Measurements from ENCODE around the gene ATP6V1B1. TPM values are rescaled to one million over a fixed set of nuclear protein-coding genes. Genes with fewer than 3 reads are reported as not detected.
"Not testable (repeated sequence)": the region's sequence is repeated elsewhere in the genome, so short reads cannot be mapped to it uniquely, and the experiment has no call there.

ATP6V1B1 gene
- total RNA-seq, 2 donors from 2014 or later, result 1.4 to 4.4 TPM

GRCh38 chr2:71006955-71007799, 71.5 kb downstream of the ATP6V1B1 start:
- TF ChIP-seq, protein P1, sequence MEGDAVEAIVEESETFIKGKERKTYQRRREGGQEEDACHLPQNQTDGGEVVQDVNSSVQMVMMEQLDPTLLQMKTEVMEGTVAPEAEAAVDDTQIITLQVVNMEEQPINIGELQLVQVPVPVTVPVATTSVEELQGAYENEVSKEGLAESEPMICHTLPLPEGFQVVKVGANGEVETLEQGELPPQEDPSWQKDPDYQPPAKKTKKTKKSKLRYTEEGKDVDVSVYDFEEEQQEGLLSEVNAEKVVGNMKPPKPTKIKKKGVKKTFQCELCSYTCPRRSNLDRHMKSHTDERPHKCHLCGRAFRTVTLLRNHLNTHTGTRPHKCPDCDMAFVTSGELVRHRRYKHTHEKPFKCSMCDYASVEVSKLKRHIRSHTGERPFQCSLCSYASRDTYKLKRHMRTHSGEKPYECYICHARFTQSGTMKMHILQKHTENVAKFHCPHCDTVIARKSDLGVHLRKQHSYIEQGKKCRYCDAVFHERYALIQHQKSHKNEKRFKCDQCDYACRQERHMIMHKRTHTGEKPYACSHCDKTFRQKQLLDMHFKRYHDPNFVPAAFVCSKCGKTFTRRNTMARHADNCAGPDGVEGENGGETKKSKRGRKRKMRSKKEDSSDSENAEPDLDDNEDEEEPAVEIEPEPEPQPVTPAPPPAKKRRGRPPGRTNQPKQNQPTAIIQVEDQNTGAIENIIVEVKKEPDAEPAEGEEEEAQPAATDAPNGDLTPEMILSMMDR (IDR thresholded peaks at IDR 0.05), result no peak
- no peaks in the 10 kb centered on the region for H3K27me3 ChIP-seq (replicated peaks; ENCODE audit: insufficient read depth)
- DNase-seq (ENCODE audit: low spot score) (no peak), ATAC-seq (ENCODE audit: insufficient number of reproducible peaks, low FRiP score, low read depth) (no peak)
- no peak overlapping the region for H3K4me3 ChIP-seq
- no peaks in the 10 kb centered on the region for H3K4me1 ChIP-seq (ENCODE audit: control insufficient read depth in 1 of 2, low read depth in 2 of 2)
- no peaks in the 10 kb centered on the region for H3K36me3 ChIP-seq
- no peak overlapping the region for H3K27ac ChIP-seq
- no peaks in the 10 kb centered on the region for H3K9me3 ChIP-seq

- DNase-seq (ENCODE audit: low spot score) (no peak), ATAC-seq (ENCODE audit: insufficient number of reproducible peaks, low FRiP score, low read depth) (no peak)
- TF ChIP-seq, protein P1 (IDR thresholded peaks at IDR 0.05), result no peak
- H3K4me1 ChIP-seq (ENCODE audit: control insufficient read depth in 1 of 2, low read depth in 2 of 2), result no peaks in the 10 kb centered on the region
- no peaks in the 10 kb centered on the region for H3K27me3 ChIP-seq (replicated peaks; ENCODE audit: insufficient read depth)
- H3K4me3 ChIP-seq, result no peak overlapping the region
- no peak overlapping the region for H3K27ac ChIP-seq
- no peaks in the 10 kb centered on the region for H3K36me3 ChIP-seq
- no peaks in the 10 kb centered on the region for H3K9me3 ChIP-seq
These were observed 72.6 kb downstream of the ATP6V1B1 start for GRCh38 chr2:71008342-71008741.

- DNase-seq (ENCODE audit: low spot score); H3K36me3 ChIP-seq; ATAC-seq (ENCODE audit: insufficient number of reproducible peaks, low FRiP score, low read depth); H3K27ac ChIP-seq; H3K9me3 ChIP-seq; H3K4me3 ChIP-seq; H3K4me1 ChIP-seq (ENCODE audit: control insufficient read depth in 1 of 2, low read depth in 2 of 2); H3K27me3 ChIP-seq (replicated peaks; ENCODE audit: insufficient read depth): not testable (repeated sequence)
These were observed 76.1 kb downstream of the ATP6V1B1 start for GRCh38 chr2:71011786-71012185.

Other genes with a start within 250 kb of the ATP6V1B1 start
- 1 to 10 TPM in 1 of 2 donors, under 1 TPM in 1; 0.41 to 1.6 TPM for gene ADD2, start 167.7 kb upstream of the ATP6V1B1 start, total RNA-seq
- not detected for gene FIGLA, start 145.3 kb upstream of the ATP6V1B1 start, total RNA-seq
- gene CLEC4F, start 115.3 kb upstream of the ATP6V1B1 start, total RNA-seq, result under 1 TPM in 1 of 2 donors, not detected in 1; 0.54 TPM
- under 1 TPM in 1 of 2 donors, not detected in 1; 0.27 TPM for gene CD207, start 100.1 kb upstream of the ATP6V1B1 start, total RNA-seq
- 1 to 10 TPM in 1 of 2 donors, under 1 TPM in 1; 0.56 to 1.9 TPM for gene VAX2, start 35.3 kb upstream of the ATP6V1B1 start, total RNA-seq
- 1 to 10 TPM in 1 of 2 donors, under 1 TPM in 1; 0.49 to 4.6 TPM for gene ANKRD53, start 42.7 kb downstream of the ATP6V1B1 start, total RNA-seq
- gene TEX261, start 59.0 kb downstream of the ATP6V1B1 start, total RNA-seq, result 10 to 100 TPM; 35.9 to 45.1 TPM
- 100 to 1,000 TPM in 1 of 2 donors, 10 to 100 TPM in 1; 46.6 to 125 TPM for gene NAGK, start 132.7 kb downstream of the ATP6V1B1 start, total RNA-seq
- 10 to 100 TPM in 1 of 2 donors, 1 to 10 TPM in 1; 5.8 to 10.6 TPM for gene MCEE, start 194.3 kb downstream of the ATP6V1B1 start, total RNA-seq
- gene MPHOSPH10, start 194.7 kb downstream of the ATP6V1B1 start, total RNA-seq, result 10 to 100 TPM; 17.2 to 37.0 TPM